Activated CD4-positive, alpha-beta T cell treated with anti-CD3 and anti-CD28 coated beads for 48 hours (primary cell): ENCODE data around the gene NCK2.
A peak's percentile ranks its signal among the peaks of the same experiment; 100 is the strongest.

Source experiments
- DNase-seq: peaks from one replicate; pipeline ENCODE4 v3.0.0-alpha.2; 2020

The NCK2 gene

DNA sequence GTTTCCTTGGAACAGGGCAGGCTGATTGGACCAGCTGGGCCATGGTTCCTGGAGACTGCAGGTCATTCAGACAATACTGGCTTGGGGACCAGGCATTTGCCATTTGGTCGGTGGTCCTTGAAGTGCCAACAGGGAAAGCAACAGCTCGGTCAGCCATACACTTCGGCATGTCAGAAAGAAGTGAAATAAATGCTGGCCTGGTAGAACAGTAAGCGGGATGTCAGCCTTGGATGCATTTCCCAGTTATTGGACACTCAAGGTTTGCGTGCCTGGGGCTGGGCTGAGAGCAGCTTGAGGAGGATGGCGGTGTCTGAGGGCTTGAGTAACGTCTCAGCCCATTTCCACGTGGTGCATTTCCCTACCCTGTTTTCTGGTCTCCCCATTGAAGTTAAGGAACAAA lies 75.4 kb downstream of the NCK2 start:
- no peak for DNase-seq

DNA sequence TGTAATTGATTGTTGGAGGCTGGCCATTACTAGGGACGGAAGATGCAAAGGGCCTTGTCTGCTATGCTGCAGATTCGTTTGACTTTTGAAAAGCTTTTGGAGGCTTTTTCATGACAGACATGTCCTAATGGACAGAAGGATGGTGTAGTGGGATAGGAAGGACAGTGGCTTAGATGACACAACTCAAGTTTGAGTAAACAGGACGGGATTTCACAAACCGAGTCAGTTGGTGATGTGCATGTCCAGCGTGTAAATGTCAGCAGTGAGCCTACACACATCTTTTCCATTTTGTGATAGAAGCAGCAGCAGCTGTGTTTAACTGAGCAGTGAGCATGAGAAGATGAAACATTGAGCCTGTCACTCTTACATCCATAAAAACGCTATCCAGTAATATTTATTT lies 76.0 kb downstream of the NCK2 start:
- DNase-seq: no peak

DNA sequence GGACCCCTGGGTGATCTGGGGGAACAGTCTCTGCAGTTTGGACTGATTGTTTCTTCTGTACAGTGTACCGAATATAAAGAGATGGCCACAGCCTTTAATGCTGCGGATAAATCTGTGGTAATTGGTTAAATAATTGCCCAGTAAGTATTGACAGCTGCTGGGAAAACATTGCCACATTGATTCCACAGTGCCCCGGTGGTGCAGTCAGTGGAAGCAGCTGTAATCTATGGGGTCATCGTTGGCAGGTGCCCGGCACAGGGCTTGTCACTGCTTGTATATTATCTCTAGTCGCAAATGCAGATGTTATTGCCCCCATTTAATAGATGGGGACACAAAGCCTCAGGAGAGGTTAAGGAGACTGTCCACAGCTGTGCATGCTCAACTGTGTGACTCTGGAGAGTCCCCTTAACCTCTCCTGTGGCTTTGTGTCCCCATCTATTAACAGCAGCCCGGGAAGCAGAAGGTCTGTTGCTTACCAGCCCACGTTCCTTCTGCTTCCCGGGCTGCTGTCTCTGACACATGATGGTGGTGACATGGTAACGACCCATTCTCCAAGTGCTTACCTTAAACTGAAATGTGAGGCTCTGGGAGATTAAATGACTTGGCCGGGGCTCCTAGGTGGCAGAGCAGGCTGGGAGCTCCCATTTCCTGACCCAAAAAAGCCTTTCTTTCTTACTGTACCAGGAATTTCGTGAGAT lies 76.9 kb downstream of the NCK2 start:
- no peak for DNase-seq

DNA sequence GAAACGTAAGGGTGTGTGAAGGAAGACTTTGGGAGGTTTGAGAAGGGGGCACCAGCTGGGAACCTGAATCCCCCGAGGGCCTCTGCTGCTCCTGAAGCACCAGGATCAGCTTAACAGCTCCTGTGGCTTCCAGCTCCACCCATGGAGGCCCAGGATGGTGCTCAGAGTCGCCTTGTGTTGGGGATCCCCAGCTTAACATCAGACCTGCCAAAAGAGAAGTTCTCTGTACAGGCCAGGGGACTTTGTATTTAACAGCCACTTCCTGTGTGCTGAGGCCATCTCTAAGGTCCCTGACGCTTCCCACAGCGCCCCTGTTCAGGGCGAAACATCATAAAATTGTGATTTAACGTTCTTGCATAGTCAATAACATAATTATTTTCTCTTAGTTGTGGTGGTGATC lies 77.5 kb downstream of the NCK2 start:
- no peak for DNase-seq

DNA sequence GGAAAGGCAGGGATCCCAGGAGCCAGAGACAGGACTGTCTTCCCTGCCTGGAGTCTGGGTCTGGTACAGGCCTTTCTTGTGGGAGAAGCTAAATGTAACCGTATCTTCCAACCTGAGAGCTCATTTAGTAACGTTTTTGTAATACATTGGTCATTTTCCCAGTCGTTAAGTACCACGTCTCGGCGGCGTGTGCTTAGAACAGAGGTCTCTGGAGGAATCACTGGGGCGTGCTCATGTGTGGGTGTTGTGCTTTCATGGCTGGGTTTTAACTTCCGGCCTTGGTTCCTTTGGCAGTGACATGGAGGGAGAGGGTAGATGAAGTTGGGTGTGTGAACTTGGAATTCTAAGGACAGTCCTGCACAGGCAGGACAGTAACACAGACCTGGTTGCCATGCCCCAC lies 79.7 kb downstream of the NCK2 start:
- no peak for DNase-seq

DNA sequence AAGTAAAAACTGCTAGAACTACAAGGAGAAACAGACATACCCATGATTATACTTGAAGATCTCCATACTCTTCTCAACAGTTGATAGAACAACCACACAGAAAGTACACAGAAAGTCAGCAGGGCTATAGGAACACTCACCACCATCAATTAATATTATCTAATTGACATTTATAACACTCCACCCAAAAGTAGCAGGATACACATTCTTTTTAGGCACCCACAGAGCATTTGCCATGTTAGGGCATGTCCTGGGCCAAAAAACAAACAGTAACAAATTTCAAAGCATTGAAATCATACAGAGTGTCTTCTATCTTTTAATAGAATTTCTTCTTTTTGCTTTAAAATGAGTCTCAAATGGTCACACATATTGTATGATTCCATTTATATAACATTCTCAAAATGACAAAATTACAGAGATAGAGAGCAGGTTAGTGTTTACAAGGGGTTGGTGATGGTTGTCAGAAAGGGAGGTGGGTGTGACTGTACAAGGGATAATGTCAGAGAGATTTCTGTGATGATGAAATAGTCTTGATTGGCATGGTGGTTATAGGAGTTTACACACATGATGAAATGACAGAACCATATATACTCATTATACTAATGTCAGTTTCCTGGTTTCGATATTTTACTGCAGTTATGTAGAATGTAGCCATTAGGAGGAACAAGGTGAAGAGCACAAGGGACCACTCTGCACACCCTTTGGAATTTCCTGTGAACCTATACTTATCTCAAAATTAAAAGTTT lies 82.8 kb downstream of the NCK2 start:
- no peak for DNase-seq

DNA sequence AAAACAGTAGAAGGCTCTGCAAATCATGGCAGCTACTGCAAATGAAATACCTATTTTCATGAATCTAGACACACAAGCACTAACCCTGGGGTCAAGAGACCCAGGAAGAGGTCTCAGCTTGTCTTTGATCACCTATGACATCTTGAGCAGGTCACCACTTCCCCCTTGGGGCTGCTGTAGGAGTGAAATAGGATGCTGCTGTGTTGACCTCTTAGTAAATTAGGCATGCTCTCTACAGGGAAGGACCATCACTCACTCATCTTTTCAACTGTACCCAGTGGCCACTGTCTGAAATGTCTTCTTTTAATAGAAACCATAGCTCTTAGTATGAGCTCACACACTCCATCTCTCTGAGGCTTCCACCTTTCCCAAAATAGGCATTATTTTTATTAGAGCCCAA lies 83.8 kb downstream of the NCK2 start:
- no peak for DNase-seq

DNA sequence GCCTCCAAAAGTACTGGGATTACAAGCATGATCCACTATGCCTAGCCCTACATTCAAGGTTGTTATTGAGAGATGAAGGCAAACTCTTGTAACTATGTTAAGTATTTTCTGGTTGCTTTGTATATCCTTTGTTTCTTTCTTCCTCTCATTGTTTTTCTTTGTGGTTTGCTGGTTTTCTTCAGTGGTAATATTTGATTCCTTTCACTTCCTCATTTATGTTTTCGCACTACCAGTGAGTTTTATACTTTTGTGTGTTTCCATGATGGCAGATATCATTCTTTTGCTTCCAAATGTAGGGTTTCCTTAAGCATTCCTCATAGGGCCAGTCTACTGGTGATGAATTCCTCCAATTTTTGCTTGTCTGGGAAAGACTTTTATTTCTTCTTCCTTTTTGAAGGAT lies 90.2 kb downstream of the NCK2 start:
- no peak for DNase-seq

DNA sequence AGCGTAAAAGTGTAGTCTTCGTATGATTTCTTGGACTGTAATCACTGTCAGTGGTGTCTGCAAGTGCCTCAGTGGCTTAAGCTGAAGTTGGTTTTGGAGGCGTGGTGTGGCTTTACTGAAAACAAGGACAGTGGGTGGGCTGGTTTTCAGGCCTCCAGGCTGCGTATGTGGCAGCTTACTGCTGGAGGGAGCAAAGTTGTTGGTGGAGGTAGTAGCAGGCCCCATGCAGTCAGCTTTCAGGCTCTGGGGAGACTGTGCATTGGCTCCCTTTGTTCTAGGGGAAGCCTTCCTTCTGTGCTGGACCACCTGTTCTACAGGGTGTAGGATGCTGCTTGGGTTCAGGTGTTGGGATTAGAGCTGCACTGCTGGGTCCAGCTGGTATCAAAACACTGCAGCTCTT lies 91.6 kb downstream of the NCK2 start:
- DNase-seq: no peak

DNA sequence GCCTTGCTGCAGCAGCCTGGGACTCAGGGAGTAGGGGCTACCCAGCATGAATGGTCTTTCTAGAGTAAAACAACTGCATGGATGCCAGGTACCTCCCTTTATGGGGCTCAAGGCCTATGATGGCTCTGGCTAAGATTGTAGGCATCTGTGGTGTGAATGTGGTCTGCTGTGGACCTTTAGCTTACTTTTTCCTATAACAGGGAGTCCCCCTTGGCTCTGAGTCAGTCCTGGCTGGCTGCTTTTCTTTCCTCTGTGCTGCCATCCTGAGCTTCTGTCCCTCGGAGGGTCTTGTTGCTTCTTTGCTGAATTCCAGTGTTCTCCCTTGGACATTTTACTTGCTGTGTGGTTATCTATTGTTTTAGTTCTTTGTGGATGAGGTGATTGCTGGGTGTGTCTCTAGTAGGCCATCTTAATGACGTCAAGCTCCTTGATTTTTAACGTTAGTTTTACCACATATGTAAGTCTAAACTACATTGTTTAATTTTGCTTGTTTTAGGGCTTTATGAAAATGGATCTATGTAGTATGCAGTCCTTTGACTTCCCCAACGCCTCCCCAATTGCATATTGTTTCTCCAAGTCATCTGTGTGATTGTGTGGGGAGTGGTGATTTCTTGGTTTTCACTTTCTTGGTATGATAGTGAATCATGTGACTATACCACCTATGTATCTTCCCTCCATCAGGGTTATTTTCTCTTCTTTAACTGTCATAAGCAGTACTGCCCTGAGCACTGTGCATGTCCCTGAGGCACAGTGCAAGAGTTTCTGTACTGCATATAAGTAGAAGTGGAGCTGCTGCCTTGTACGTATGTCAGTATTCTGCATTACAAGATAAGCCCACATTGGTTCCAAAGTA lies 92.4 kb downstream of the NCK2 start:
- peak; percentile 66 for DNase-seq

DNA sequence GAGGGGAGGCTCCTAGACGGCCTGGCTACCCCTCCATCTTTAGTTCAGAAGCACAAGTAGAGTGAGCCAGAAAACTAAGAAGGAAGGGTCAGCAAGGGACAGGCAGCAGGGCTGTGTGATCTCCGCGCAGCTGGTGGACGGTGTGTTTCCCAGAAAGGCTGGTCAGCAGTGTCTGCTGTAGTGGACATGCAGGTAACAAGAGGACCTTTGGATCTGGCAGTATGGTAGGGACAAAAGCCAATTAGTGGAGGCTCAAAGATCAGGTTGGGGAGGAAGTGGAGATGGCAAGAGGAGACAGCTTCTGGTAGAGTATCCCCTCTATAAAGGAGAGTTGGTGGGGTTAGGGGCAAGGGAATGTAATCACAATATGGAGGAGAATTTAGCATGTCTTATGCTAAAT lies 95.1 kb downstream of the NCK2 start:
- no peak for DNase-seq

DNA sequence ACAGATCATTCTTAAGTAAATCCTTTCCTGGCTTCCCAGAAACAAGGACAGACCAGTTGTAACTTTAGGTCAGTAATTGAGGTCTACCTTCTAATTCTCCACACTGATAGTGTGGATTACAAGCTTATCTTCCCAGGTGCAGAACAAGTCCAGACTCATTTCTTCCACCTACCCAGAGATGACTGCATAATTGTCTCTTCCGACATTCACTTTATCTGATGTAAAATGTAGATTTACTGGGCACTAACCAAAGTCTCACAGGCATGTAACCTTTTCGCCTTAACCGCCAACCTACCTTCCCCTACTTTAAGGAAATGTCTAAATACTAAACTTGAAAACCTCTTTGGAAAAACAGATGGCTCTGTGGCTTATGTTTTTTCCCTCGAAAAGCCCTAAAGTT lies 96.2 kb downstream of the NCK2 start:
- DNase-seq: no peak

DNA sequence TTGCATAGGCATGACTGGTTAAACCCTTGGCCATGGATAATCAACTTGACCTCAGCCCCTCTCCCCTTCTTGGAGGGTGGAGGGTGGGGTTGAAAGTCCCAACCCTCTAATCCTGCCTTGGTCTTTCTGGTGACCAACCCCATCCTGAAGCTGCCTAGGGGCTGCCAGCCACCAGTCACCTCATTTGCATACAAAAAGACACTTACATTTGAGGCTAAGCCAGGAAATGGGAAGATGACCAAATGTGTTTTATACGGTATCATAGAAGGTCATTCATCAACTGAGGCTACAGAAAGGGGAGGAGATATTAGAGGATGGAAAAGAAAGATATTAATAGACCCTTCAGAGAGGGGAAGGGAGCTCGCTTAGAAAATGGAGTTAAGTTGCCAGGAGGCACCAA lies 96.8 kb downstream of the NCK2 start:
- DNase-seq: no peak

DNA sequence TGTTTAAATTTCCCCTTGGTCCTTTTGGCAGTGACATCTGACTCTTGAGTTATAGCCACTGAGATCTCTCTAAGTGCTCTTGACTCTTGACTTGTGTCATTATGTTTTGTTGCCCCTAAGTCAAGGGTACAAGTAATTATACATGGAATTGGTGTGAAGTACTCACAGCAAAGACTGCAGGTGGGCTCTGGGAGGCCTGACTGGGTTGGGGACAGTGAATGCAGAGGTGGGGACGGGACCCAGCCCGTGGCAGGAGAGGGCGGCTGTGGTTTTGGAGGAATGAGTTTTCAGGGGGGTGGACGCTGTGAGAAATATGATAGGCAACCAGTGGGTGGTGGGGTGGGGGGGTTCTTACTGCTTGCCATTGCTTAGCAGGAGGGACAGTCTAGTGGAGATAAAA lies 97.8 kb downstream of the NCK2 start:
- DNase-seq: no peak

DNA sequence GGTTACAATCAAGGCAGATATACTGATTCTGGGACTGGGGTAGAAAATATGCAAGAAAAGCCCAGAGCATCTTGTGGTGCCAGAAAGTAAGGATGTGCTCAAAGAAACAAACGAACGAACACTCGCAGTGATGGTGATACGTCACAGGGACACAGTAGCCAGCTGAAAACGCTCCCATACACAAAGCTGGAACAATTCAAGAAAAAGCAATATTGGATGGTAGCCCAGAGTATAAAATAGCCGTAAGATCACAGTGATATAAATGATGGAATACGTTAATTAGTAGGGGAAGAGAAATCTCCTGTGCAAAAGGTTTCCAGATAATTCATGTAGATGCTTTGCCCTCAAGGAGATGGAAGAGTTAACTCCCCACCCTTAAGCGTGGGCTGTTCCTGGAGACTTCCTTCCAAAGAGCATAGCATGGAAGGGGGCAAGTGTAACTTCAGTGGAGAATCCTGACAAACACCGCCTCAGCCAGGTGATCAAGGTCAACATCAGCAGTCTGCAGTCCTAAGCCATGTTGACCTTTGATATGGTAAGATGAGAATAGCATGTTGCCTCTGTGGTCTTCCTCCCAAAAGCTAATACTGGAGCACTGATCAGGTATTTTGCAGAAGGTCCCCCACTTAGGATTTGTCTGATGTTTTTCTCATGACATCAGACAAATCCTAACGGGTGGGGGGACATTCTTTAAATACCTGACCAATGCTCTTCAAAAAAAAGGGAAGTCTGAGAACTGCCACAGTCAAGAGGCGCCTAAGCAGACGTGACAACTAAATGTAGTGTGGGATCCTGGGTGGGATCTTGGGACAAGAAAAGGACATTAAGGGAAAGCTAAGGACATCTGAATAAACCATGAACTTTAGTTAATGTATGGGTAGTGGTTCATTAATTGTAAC lies 99.0 kb downstream of the NCK2 start:
- DNase-seq: no peak

DNA sequence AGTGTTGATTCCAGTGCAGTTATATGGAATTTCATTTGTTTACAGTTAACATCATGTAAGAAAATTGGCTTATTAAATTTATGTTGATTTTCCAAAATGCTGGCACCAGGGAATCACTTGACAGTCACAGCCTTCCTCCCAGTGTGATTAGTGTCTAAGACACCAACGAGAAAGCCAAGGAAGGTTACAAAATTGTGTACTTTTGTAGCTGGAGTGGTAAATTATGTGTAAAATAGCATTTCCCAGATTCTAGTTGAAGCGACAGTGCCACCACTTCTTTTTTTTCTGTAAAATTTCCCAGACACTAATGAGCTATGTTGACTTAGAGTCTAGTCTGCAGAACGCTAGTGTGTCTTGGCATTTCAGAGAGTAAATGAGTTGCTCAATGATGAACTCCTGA lies 101.3 kb downstream of the NCK2 start:
- no peak for DNase-seq

DNA sequence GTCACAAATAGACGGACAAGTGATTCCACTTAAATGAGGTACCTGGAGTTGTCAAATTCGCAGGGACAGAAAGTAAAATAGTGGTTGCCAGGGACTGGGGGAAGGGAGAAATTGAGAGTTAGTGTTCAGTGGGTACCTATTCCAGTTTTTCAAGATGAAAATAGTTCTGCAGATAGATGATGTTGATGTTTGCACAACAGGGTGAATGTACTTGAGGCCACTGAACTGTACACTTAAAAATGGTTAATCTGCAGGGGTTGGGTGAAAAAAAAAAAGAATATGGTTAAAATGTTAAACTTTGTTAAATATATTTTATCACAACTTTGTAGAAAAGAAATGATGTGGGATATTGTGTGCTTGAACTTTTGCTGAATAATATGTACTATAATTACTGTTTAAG lies 102.3 kb downstream of the NCK2 start:
- DNase-seq: no peak

DNA sequence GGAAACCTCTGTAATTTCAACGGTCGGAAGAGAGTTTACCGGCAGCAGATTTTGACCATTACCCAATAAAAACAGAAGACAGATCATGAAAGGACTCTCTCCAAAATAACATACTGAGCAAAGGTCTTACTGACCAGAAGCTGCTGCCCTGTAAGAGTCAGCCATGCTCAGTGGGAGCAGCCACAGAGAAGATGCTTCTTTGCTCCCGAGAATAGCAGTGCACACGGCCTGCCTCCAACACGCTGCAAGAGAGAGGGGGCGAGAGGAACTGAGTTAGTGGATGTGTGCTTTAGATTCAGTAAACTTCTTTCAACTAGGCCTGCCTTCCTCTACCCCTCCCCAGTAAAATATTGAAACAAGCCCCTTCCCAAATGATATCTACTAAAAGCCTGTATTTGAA lies 103.7 kb downstream of the NCK2 start:
- no peak for DNase-seq

DNA sequence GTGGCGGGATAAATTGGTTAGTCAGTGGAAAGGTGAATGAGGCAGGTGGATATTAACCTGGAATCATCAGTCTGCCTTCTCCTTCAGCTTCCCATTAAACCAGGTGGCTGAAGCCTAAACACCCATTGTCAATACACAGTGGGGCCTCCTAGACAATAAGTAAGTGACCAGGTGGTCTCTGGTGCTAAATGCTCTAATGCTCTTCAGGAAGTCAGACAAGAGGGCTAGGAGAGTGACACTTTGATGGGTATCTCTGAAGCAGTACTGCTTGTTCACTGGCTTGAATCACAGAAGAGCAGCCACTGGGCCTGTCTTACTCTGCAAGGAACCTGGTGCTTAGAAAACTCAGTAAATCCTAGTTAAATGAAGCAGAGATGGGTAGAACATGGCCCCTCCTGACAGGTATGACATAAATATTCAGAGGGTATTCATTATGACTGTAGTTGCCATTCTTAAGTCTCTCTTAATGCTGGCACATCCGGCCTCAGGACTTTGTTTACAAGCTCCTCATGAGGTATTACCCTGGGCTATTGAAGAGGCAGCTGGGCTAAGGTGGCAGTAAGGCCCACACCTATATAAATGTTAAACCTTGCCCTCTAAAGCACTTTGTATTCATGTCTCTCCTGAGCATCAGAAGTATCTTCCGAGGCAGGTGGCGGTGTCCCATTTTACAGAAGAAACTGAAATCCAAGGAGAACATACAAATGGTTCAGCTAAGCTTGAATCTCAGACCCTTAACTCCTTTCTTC lies 104.9 kb downstream of the NCK2 start:
- DNase-seq: no peak

DNA sequence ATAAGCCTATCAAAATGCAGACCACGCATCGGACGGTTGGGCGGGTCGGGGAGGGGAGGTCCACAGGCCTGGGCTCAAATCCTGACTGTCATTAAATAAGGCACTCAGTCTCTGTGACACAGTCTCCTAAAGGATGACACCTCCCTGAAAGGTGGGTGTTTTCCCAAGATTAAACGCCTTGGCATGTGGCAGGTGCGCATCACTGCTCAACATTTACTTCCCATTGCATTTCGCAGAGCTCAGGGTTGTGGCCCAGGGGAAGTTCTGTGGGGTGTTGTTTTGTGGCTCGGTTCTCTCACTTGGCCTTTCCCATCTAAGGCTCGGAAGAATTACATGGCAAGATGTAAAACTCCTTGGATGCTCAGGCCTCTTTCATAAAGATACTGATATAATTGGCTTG lies 107.4 kb downstream of the NCK2 start:
- no peak for DNase-seq

DNA sequence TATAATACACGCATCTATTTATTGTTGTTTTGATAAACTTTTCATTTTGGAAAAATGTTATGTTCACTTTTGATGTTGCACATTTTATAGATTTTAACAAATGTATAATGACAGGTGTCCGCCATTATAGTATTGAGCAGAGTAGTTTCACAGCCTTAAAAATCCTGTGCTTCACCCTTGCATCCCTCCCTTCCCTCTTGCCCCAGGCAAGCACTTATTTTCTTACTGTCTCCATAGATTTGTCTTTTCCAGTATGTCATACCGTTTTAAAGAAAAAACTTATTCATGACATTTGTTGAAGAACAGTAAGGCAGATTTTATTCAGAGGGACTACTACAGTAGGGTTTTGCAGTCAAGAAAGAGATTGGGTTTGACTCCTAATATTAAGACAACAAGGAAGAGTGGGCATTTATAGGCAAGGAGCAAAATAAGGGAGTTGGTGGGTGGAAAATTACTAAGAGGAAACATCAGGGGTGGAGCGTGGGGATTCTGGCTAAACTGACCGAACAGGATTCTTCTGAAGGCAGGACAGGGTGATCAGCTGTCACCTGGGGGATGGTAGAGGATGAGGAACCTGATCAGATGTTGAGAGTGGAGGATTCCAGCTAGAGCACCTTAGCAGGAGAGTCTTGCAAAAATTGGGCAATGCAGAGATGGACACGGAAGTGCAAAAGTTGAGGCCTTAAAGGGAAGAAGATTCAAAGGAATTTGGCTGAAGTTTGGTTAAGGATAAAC lies 108.8 kb downstream of the NCK2 start:
- no peak for DNase-seq
